GM12874 (cell line): ENCODE measurements around the gene GAGE12G.
"Not testable (repeated sequence)": the region's sequence is repeated elsewhere in the genome, so short reads cannot be mapped to it uniquely, and the experiment has no call there.

Experiments
- CTCF ChIP-seq: IDR thresholded peaks from 2 replicates; pipeline ENCODE4 v1.5.1; 2011; ENCODE audit warnings: low read depth, mild to moderate bottlenecking, control low read depth, low read length, moderate library complexity; ENCODE audit not compliant: insufficient read depth

The GAGE12G gene

GRCh38 chrX:49598720-49599119 is 28.5 kb downstream of the GAGE12G start, which contains the start of gene GAGE1:
GAGE1 (plus strand) TSS chrX:49599020; CDS start chrX:49600175, 1,155 bp downstream.
- not testable (repeated sequence) for TF ChIP-seq CTCF

GRCh38 chrX:49610718-49611310 is 40.6 kb downstream of the GAGE12G start:
- no peak for TF ChIP-seq CTCF

GRCh38 chrX:49618574-49618973 is 48.4 kb downstream of the GAGE12G start:
- no peak for TF ChIP-seq CTCF
